HG02798 (cell line): ENCODE measurements around the gene TMEM52.
A peak's percentile ranks its signal among the peaks of the same experiment; 100 is the strongest.
"Not testable (repeated sequence)": the region's sequence is repeated elsewhere in the genome, so short reads cannot be mapped to it uniquely, and the experiment has no call there.

ENCODE experiments used
- ATAC-seq: cut with Tn5 transposase; IDR thresholded peaks from one replicate; pipeline ENCODE4 v1.9.1; 2021; ENCODE audit warnings: mild to moderate bottlenecking; ENCODE audit not compliant: unreplicated experiment, poor library complexity

TMEM52 gene

GRCh38 chr1:1895456-1896336 is 23.4 kb downstream of the TMEM52 start:
- no peak for ATAC-seq

DNA sequence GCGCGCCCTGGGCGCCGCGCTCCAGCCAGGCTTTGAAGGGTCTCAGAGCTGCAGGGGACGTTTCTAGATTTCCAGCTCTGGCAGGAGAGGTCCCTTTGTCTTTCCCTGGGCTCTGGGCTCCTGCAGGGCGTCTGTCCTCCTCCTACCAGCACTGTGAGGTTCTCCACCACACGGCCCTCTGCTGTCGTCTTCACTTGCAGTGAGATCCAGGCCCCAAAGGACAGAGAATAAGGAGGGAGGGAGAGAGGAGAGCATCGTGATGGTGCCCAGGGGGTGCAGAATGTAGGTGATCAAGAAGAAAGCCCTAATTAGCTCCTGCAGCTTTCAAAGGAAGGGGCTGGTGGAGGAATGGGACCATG is 24.0 kb downstream of the TMEM52 start:
- ATAC-seq: no peak

DNA sequence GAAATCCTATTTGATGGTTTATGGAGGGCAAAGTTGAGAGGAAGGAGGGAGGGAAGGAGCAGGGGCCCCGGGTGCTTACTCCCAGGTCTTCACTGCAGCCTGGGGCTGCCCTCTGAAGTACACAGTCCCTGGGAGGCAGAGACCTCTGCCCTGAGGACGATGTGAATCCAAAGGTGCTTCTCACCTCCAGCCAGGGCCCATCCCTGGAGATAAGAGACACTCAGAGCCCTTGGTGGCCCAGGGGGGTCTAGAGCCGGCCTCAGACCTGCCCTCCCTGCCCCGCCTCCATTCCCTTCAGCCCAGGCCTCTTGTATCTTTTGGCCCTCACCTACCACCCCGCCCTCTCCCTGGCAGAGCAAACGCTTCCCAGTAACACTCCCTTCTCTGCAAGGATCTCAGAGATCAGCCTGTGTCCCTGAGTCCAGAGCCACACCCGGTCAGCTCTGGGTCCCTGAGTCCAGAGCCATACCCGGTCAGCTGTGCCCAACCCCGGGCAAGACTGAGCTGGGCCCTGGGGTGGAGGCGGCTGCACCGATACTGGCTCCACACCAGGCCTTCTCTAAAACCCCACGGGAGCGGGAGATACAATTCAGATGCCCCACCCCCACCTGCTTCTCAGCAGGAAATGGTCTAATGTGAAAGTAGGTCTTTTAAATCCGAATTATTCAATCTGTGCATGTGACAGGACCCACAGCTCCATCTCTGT is 24.6 kb downstream of the TMEM52 start:
- ATAC-seq: no peak

DNA sequence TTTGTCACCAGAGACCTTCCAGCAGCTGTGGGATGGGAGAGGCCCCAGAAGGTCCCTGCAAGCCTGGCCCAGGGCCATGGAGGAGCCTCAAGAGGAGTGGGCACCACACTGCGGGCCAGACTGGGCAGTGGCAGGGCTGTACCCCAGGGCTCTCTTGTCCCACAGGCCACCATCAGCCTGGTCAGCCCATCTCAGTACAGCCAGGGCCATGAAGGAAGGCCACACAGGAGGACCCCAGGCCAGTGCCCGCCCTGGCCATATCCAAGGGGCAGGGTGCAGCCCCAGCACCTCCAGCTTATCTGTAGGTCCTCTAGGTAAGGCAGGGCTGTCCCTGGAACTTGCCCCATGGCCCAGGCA is 25.1 kb downstream of the TMEM52 start:
- ATAC-seq: no peak

GRCh38 chr1:1893291-1893985 is 25.6 kb downstream of the TMEM52 start:
- no peak for ATAC-seq

DNA sequence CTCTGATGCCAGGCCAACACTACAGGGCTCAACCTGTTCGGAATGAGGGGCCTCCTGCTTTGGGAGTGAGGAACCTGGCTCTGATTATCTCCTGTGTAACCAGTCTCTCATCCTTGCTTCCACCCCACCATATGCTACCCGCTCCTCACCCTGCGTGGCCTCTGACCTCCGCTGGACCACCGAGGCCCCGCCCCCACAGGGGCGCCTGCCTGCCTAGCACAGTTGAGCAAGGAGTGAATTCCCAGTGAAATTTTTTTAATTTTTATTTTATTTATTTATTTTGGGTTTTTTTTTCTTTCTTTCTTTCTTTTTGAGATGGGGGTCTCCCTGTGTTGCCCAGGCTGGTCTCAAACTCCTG is 26.3 kb downstream of the TMEM52 start:
- ATAC-seq: no peak

DNA sequence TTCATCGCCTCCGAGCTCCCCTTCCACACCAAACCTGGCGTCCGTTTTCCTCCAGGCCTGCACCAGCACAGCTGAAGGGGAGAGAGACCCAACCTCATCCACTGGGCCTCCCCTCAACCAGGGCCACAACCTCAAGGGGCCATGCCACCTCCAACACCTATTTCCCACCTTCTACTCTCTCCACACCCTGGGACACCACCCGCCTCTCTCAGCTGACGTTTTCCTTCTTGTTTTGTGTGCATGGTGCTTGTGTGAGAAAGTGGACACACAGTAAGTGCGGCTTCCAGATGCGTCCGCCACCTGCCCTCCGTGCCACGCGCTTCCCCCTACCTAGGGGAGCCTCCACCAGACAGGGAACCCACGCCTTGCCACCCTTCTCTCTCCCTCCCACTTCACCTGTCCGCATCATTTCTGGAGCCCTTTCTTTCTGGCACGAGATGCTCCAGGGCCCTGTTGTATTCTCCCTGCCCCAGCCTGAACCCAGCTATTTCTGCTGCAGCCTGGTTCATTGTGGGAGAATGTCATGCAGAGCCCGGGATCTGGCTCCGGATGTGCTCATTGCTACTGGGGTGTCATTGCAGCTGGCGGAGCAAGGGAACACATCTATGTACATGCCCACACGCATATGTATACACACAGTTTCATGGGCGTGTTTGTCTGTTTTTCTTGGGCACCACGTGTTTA is 26.9 kb downstream of the TMEM52 start:
- ATAC-seq: no peak

DNA sequence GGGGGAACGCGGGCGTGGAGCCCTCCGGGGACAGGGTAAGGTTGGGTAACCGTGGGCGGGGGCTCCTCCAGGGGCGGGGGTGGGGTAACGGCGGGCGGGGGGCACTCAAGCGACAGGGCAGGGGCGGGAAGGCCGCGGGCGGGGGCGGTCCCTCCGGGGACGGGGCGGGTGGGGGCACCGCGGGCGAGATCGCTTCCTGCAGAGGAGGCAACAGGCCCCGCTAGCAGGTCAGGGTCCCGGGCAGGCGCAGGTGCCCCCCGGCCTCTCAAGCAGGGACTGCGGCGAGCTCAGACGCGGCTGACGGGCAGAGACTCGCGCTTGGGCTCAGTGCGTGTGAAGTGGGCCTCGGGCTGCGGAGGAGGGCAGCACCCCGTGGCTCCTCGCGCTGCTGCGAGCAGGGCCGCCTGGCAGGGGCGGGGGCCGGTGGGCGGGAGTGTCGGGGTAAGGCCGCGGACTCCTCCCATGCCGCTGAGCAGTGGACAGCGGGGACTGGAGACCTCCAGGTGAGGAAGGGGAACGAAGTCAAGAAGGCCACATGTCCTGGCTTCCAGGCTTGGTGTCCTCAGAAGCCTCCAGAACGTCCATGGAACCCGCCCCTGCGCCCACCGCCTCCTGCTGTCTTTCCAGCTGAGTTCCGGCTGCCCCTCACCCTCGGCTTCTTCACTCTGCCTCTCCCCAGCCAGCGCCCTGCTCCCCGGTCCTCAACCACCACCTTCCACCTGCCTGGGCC is 27.6 kb downstream of the TMEM52 start:
- ATAC-seq: no peak

DNA sequence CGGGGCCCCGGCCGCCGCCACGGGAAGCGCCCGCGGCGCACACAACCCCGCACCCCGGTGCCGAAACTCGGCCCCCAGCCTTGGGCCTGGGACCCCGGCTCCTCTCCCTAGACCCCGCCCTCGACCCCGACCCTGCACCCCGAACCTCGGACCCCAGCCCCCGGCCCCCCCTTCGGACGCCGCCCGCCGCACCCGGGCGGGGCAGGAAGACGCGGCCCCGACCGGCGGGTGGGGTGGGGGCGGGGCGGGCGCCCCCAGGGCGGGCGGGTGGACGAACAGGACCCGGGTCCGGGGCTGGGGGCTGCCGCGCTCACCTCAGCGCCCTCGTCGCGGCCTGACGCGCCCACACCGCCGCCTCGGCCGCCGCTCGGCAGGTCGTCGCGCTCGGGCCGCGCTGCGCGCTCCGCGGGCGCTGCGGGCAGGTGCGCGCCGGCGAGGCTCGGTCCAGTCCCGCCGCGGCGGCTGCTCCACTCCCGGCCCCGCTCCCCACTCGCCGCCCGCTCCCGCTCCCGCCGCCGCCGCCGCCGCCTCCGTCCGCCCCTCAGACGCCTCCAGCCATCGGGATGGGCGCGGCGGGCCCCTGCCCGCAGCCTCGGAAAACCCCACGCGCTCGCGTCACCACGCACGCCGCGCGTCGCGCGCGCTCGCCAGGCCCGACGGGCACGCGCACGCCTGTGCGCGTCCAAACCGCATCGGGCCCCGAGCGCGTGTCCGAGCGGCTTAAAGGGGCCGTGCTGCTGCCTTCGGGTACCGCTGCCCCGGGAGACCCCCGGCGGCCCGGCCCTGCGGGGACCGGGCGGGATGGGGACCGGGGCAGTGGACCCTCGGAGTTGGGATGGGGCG is 28.4 kb downstream of the TMEM52 start, which contains the start of gene GNB1:
GNB1 (minus strand) TSS at position 582 of the 843 bp plus-strand sequence. CDS start 65,634 bp downstream, outside the sequence.
- peak; percentile 77 for ATAC-seq

- ATAC-seq: peak; percentile 33
These were observed 29.1 kb downstream of the TMEM52 start for GRCh38 chr1:1889847-1890505.

- ATAC-seq: no peak
These were observed 29.9 kb downstream of the TMEM52 start for GRCh38 chr1:1889090-1889750.

DNA sequence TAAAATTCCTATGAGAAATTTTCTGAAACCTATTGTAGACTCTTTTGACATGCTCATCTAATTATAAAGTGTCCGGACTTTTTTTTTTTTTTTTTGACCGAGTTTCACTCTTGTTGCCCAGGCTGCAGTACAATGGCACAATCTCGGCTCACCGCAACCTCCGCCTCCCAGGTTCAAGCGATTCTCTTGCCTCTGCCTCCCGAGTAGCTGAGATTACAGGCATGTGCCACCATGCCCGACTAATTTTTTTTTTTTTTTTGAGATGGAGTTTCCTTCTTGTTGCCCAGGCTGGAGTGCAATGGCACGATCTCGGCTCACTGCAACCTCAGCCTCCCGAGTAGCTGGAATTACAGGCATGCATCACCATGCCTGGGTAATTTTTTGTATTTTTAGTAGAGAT is 35.2 kb downstream of the TMEM52 start:
- ATAC-seq: not testable (repeated sequence)

- ATAC-seq: no peak
These were observed 35.8 kb downstream of the TMEM52 start for GRCh38 chr1:1883092-1883873.

GRCh38 chr1:1881727-1882126 is 37.4 kb downstream of the TMEM52 start:
- no peak for ATAC-seq

DNA sequence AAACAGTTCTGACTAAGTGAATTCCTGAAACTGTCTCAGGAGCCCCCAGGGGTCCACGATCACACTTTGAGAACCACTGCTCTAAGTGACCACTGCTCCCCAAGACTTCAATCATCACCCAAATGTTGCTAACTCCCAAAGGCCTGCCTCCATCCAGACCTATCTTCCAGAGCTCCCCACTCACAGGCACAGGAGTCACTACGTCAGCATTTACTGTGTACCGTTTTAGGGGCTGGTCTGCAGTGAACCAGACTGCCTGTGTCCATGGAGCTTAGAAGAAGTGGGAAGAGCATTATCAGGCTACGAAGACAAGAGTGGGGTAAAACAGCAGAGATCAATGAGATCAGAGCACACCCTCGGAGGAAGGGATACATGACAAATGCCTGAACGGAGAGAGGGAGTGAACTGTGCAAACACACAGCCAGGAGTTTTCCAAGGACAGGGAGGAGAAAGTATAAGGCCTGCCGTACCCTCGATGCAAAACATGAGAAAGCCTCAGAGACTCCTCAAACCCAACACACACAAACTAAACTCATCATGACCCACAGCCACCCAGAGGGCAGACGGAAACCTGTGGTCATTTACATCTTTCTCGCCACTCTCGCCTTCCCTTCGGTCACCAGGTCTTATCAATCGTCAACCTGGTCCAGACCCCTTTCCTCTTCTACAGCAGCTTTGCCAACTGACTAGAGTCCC is 38.3 kb downstream of the TMEM52 start:
- no peak for ATAC-seq

DNA sequence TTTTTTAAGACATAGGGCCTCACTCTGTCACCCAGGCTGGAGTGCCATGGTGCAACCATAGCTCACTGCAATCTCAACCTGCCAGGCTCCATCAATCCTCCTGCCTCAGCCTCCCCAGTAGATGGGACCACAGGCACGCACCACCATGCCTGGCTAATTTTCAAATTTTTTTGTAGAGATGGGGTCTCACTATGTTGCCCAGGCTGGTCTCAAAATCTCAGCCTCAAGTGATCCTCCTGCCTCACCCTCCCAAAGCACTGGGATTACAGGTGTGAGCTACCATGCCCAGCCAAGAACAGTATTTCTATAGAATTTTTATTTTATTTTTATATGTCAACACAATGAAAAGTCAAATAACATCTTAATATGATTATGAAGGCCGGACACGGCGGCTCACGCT is 39.1 kb downstream of the TMEM52 start:
- ATAC-seq: no peak
